ENCODE measurements around the gene COL25A1.

DNA sequence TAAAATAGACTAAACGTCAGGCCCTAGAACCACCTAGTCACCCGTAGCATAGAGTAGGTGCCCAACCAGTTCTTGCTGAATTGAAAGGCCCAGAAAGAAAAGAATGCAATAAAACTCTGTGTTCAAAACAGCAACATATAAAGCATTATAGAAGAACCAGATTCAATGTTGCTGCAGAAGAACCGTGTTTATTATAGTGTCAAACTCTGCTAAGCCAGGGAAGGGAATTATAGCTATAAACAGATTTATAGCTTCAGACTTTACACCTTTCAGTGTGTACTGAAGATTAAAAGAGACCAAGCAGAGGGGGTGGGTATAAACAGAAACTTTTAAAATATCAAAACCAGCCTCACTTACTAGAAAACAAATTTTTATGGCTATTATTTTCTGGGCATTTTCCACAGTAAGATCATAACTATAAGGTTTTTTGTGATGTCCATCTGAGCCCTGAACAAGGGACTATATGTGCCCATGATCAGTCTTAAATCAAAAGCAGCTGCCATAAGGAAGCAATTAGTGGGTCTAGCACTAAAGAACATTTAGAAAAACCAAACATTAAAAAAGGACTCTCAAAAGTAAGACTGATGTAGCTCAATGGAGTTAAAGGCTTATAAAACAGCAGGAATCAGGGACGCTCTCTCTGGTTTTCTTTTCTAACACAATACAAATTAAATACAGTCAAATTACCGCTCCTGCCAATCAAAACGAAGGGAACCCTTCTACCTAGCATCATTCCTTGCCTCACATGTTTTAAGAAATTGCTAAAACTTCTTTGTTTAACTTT is 319.9 kb downstream of the COL25A1 start:
- TF ChIP-seq POLR2A (IDR thresholded peaks at IDR 0.05; ENCODE audit: low read depth, low read length) (no peak), POLR2AphosphoS5 (IDR thresholded peaks at IDR 0.05; ENCODE audit: low read depth, low read length) (no peak)

Measured in GM12892 (cell line).